ENCODE data around the gene TJP1.
"Not testable (repeated sequence)": the region's sequence is repeated elsewhere in the genome, so short reads cannot be mapped to it uniquely, and the experiment has no call there.

Gene TJP1

GRCh38 chr15:29753506-29753905 is 68.8 kb downstream of the TJP1 start:
- no peak for DNase-seq (ENCODE audit: low read depth in 3 of 3)

DNA sequence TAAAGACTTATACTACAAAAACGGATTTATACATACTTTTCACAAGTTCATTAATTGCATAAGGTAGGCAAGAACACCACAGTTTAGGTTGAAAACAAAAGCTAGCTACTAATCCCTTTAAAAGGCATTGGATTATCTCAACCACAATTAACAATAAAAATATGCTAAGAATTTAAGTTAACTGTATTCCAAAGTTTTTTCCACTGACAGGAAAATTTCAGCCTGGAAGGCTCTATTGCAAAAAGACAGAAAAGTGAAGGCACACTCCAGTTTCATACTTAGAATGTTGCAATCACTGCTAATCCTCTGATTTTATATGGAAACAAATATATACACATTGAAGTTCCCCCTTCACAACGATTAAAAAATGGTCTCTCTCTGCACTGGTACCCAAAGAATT is 71.5 kb downstream of the TJP1 start:
- DNase-seq (ENCODE audit: low read depth in 3 of 3) = no peak

DNA sequence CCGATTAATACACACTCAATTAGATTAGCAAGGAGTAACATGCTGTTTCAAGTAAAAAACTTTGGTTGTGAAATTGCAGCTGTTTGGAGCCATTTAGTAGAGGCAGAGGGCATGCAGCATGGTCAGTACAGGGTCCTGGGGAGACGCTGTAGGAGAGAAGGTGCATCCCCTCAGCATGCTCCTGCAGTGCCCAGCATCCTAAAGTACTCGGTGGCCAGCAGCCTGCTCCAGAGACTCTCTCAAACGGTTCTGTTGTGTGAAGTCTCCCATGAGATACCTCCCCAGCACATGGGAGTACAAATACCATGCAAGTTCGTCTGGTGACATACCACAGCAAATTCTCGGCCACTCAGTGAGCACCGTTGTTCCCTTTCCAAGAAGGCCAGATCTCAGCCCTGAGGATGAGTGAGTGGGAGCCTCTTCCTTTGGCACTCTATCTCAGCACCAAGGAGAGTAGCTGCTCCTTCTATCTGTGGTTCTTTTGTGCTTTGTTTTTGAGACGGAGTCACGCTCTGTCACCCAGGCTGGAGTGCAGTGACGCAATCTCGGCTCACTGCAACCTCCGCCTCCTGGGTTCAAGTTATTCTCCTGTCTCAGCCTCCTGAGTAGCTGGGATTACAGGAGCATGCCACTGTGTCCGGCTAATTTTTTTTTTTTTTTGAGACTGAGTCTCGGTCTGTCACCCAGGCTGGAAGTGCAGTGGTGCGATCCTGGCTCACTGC is 72.7 kb downstream of the TJP1 start:
- DNase-seq (ENCODE audit: low read depth in 3 of 3) = no peak

DNA sequence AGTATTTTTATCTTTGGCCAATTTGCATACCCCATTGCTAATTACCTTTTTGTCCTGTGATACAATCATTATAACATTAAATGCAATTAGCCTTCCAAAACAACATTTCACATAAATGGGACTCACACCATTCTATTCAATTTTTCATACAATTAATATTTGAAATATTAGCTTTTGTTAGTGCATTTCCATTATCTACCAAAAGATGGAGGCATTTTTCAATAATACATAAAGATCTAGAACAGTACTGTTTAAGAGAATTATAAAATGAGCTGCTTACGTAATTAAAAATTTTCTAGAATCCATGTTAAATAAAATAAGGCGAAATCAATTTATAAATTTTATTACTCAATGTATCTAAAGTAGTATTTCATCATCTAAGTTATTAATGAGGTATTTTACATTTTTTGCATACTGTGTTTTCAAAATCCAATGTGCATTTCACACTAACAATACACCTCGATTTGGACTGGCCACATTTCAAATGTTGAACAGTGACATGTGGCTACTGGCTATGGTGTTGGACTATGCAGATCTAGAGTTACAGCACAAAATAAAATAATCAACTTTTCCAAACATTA is 74.3 kb downstream of the TJP1 start:
- DNase-seq (ENCODE audit: low read depth in 3 of 3) = no peak

DNA sequence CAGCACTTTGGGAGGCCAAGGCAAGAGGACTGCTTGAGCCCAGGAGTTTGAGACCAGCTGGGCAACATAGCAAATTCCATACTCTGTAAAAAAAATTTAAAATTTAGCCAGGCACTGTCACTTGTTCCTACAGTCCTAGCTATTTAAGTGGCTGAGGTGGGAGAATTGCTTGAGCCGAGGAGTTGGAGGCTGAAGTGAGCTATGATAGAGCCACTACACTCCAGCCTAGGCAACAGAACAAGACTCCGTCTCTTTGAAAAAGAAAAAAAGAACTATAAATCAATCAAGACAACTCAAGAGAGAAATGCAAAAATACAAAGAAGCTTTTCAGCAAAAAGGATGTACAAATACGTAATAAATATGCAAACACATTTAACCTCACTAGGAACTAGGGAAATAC is 78.8 kb downstream of the TJP1 start:
- DNase-seq (ENCODE audit: low read depth in 3 of 3) = no peak

DNA sequence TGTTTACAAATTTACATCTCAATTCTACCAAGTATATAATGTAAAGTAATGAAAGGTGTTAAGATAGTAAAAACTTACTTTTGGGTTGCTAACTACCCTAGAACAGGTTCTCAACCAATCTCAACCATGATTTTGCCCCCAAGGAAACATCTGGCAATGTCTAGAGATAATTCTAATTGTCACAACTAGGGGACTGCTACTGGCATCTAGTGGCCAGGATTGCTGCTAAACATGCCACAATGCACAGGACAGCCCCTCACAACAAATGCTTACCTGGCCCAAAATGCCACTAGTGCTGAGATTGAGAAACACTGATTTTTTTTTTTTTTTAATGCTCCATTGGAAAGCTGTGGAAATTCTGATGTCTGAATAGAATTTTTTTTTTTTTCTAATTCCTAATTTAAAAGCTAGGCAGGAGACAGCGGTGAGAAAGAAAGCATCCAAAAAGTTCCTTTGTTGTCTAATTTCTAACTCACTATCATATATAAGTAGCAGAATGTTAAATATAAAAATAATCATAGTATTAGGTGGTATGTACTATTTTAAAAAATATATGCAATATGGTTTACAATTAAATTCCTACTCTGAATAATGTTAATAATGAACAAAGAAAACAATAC is 81.5 kb downstream of the TJP1 start:
- DNase-seq (ENCODE audit: low read depth in 3 of 3) = no peak

GRCh38 chr15:29736744-29737020 is 85.6 kb downstream of the TJP1 start:
- DNase-seq (ENCODE audit: low read depth in 3 of 3) = no peak

- DNase-seq (ENCODE audit: low read depth in 3 of 3) = no peak
Measured at GRCh38 chr15:29736012-29736743, 86.1 kb downstream of the TJP1 start.

DNA sequence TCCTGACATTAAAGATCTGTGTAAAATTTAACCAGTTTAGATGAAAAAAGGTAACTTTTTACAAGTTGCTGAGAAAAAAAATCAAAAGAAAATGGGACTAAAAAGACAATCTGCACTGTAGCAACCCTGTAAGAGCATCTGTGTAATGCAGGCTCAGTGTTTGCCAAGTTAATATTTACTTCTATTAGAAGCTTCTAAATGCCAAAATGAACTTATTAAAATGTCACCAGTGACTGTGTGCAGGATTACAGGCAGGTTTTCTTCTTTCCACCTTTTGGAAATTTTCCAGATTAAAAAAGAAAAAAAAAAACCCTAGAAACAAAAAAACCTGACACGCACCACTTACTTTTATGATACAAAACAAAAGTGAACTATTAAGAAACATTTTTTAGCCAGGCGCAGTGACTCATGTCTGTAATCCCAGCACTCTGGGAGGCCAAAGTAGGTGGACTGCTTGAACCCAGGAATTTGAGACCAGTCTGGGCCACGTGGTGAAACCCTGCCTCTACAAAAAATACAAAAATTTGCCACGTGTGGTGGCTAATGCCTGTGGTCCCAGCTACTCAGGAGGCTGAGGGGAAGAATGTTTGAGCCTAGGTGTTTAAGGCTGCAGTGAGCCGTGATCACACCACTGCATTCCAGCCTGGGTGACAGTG is 87.2 kb downstream of the TJP1 start:
- no peak for DNase-seq (ENCODE audit: low read depth in 3 of 3)

DNA sequence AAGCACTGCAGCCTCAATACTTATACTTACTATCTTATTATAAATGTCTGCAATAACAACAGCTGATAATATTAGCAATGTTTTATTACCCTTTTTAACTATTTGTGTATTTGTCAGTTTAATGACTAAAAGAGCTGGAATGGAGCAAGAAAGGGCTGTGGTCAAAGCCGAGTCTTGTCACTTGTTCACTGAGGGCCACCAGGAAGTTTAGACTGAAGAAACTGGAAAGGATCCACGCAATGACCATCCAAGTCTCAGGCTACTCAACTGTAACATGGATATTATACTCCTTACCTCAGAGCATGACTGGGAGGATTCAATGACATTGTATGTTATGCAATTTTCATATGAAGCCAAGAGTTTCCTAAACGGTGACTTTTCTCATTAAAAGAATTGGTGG is 90.4 kb downstream of the TJP1 start:
- no peak for DNase-seq (ENCODE audit: low read depth in 3 of 3)

DNA sequence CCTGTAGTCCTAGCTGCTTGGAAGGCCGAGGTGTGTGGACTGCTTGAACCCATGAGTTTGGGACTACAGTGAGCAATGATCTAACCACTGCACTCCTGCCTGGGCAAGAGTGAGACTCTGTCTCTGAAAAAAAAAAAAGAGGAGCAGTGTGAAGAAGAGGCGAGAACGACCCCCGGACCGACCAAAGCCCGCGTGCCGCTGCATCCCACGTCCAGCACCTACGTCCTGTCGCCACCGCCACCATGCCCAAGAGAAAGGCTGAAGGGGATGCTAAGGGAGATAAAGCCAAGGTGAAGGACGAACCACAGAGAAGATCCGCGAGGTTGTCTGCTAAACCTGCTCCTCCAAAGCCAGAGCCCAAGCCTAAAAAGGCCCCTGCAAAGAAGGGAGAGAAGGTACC is 91.8 kb downstream of the TJP1 start:
- DNase-seq (ENCODE audit: low read depth in 3 of 3) = not testable (repeated sequence)

- no peak for DNase-seq (ENCODE audit: low read depth in 3 of 3)
Measured at GRCh38 chr15:29728418-29728817, 93.8 kb downstream of the TJP1 start.

DNA sequence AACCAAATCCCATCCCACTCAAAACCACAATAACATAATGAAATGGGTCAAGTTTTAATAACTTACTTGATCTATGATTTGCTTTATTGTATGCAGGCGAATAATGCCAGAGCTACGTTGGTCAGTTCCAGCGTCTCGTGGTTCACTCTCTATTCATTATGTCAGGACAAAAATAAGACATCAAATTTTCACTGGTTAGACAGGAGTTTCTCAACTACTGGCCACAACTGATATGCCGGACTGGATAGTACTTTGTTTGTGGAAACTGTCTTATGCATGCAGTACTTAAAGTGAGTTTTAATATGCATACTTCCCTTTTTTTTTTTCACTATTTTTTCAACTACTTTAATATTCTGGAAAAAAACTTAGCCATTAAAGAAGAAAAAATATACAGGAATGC is 94.4 kb downstream of the TJP1 start:
- no peak for DNase-seq (ENCODE audit: low read depth in 3 of 3)

GRCh38 chr15:29726553-29726952 is 95.7 kb downstream of the TJP1 start:
- DNase-seq (ENCODE audit: low read depth in 3 of 3) = no peak

- no peak for DNase-seq (ENCODE audit: low read depth in 3 of 3)
Measured at GRCh38 chr15:29724026-29724425, 98.2 kb downstream of the TJP1 start.

GRCh38 chr15:29713784-29714183 is 108.5 kb downstream of the TJP1 start:
- DNase-seq (ENCODE audit: low read depth in 3 of 3) = no peak

GRCh38 chr15:29712149-29712885 is 110.0 kb downstream of the TJP1 start:
- DNase-seq (ENCODE audit: low read depth in 3 of 3) = no peak

- DNase-seq (ENCODE audit: low read depth in 3 of 3) = no peak
Measured at GRCh38 chr15:29711531-29711930, 110.7 kb downstream of the TJP1 start.

DNA sequence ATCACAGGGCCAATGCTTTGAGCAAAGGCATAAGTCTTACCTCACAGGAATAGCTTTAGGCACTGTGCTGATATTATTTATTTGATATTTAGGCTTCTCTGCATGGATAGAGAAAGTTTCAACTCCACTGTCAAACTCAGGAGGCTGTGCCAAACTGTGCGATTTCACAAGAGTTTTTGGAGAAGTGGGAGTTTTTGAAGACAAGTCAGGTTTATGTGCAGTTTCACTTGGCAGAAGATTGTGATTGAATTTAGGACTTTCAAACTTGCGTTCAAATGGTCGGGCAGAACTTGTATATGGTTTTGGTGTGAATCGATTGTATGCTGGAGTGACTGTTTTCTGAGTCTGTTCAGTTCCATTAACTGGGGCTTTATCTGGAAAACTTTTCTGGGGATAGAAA is 113.7 kb downstream of the TJP1 start:
- no peak for DNase-seq (ENCODE audit: low read depth in 3 of 3)

- no peak for DNase-seq (ENCODE audit: low read depth in 3 of 3)
Measured at GRCh38 chr15:29704950-29705597, 117.2 kb downstream of the TJP1 start.

- no peak for DNase-seq (ENCODE audit: low read depth in 3 of 3)
Measured at GRCh38 chr15:29701151-29701550, 121.1 kb downstream of the TJP1 start.

Data from stimulated activated CD4-positive, alpha-beta T cell treated with anti-CD3 and anti-CD28 coated beads, TNF-alpha, amount 100 ng/mL, for 48 hours (primary cell).